ENCODE measurements around the gene ZIC5.

ZIC5 gene

DNA sequence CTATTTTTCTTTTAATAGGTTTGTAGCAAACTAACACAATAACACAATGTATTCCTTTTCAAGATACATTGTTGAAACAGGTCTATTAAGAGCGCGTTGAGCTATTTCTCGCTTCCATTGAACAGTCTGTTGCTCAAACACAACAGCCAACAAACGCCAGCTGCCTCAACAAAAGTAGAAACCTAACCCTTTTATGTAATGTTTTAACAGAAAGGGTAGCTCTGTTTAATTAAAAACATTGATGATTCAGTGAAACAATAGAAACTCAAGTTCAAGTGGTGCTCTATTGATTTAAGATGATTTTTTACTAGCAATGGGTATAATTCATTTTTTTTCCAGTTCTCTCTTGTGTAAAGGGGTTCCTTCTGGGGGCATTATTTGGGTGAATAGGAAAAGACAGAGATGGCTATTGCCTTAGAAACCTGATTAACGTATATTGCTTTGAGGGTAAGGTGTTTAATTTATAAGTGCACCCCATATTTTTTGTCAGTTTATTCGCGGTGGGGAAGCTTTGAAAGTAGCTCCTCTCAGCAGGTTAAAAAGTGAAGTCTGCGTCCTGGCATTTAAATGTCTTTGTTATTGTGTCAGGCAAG is 24.9 kb upstream of the ZIC5 start:
- H3K36me3 ChIP-seq (ENCODE audit: control insufficient read depth, insufficient read depth, low read length): no peaks in the 10 kb centered on the region
- H3K4me3 ChIP-seq (replicated peaks; ENCODE audit: low read depth, low read length): no peak overlapping the region
- no peak for DNase-seq (ENCODE audit: extremely low read depth, insufficient read length)
- TF ChIP-seq, protein P1, sequence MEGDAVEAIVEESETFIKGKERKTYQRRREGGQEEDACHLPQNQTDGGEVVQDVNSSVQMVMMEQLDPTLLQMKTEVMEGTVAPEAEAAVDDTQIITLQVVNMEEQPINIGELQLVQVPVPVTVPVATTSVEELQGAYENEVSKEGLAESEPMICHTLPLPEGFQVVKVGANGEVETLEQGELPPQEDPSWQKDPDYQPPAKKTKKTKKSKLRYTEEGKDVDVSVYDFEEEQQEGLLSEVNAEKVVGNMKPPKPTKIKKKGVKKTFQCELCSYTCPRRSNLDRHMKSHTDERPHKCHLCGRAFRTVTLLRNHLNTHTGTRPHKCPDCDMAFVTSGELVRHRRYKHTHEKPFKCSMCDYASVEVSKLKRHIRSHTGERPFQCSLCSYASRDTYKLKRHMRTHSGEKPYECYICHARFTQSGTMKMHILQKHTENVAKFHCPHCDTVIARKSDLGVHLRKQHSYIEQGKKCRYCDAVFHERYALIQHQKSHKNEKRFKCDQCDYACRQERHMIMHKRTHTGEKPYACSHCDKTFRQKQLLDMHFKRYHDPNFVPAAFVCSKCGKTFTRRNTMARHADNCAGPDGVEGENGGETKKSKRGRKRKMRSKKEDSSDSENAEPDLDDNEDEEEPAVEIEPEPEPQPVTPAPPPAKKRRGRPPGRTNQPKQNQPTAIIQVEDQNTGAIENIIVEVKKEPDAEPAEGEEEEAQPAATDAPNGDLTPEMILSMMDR (IDR thresholded peaks at IDR 0.05; ENCODE audit: insufficient read depth, low read length, poor library complexity, severe bottlenecking): no peak
- H3K27me3 ChIP-seq (replicated peaks; ENCODE audit: control insufficient read depth, insufficient read depth, low read length): no peaks in the 10 kb centered on the region

DNA sequence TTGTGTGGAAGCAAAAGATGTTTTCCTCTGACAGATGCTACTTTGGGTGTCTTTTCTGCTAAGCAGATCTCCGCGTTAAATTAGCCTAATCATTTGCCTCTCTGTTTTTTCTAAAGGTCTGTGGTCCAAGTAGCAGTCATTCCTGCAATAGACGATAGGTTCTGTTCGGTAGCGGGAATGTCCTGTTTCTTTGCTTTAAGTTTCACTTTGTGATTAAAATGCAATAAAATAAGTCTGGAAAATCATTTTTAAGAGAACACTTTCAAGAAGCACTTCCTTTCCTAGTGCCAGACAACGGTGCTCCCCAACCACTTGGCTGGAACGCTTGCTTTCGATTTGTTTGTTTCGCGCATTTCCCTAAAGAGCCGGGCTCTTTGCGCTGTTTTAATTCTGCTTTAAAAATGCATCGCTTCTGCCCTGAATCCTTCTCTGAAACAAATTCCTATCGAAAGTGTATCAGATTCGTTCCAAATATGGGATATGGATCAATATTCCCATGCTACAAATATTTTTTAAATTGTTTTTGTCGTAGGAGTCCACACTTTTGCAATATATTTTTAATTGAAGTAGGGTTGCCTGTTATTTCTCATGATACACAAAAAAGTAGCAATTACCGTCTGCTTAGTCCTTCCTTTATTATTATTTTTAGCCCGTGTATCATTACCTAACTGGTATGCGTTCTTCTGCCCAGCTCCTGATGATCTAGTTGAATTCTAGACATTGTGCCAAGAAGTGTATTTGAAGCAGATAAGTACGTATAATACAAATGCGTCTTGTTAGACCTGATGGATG is 24.2 kb upstream of the ZIC5 start:
- no peak for DNase-seq (ENCODE audit: extremely low read depth, insufficient read length)
- Histone ChIP-seq H3K27me3 (replicated peaks; ENCODE audit: control insufficient read depth, insufficient read depth, low read length) (0 out of 2 replicates have a peak, but pooled peaks cover 2% of the 10 kb centered on the region), H3K4me3 (replicated peaks; ENCODE audit: low read depth, low read length) (no peak overlapping the region), H3K36me3 (ENCODE audit: control insufficient read depth, insufficient read depth, low read length) (no peaks in the 10 kb centered on the region)
- TF ChIP-seq, protein P1 (IDR thresholded peaks at IDR 0.05; ENCODE audit: insufficient read depth, low read length, poor library complexity, severe bottlenecking): no peak

GRCh38 chr13:99995104-99995588 is 23.6 kb upstream of the ZIC5 start:
- DNase-seq (ENCODE audit: extremely low read depth, insufficient read length): no peak
- Histone ChIP-seq H3K4me3 (replicated peaks; ENCODE audit: low read depth, low read length) (no peak overlapping the region), H3K27me3 (replicated peaks; ENCODE audit: control insufficient read depth, insufficient read depth, low read length) (peaks cover 2% of the 10 kb centered on the region; the same call in 1 of the 2 replicates), H3K36me3 (ENCODE audit: control insufficient read depth, insufficient read depth, low read length) (no peaks in the 10 kb centered on the region)
- TF ChIP-seq, protein P1 (IDR thresholded peaks at IDR 0.05; ENCODE audit: insufficient read depth, low read length, poor library complexity, severe bottlenecking): no peak

- TF ChIP-seq, protein P1 (IDR thresholded peaks at IDR 0.05; ENCODE audit: insufficient read depth, low read length, poor library complexity, severe bottlenecking): no peak
- no peaks in the 10 kb centered on the region for H3K36me3 ChIP-seq (ENCODE audit: control insufficient read depth, insufficient read depth, low read length)
- no peak for DNase-seq (ENCODE audit: extremely low read depth, insufficient read length)
- no peak overlapping the region for H3K4me3 ChIP-seq (replicated peaks; ENCODE audit: low read depth, low read length)
- peaks cover 2% of the 10 kb centered on the region; the same call in 1 of the 2 replicates for H3K27me3 ChIP-seq (replicated peaks; ENCODE audit: control insufficient read depth, insufficient read depth, low read length)
Measured at GRCh38 chr13:99994638-99995020, 23.1 kb upstream of the ZIC5 start.

GRCh38 chr13:99993660-99994637 is 22.4 kb upstream of the ZIC5 start:
- TF ChIP-seq, protein P1 (IDR thresholded peaks at IDR 0.05; ENCODE audit: insufficient read depth, low read length, poor library complexity, severe bottlenecking): no peak
- DNase-seq (ENCODE audit: extremely low read depth, insufficient read length): no peak
- peaks cover 2% of the 10 kb centered on the region; the same call in 1 of the 2 replicates for H3K27me3 ChIP-seq (replicated peaks; ENCODE audit: control insufficient read depth, insufficient read depth, low read length)
- H3K4me3 ChIP-seq (replicated peaks; ENCODE audit: low read depth, low read length): no peak overlapping the region
- no peaks in the 10 kb centered on the region for H3K36me3 ChIP-seq (ENCODE audit: control insufficient read depth, insufficient read depth, low read length)

Data from GM06990 (cell line).